ENCODE data around the gene ITPA. TPM values are rescaled to one million over a fixed set of nuclear protein-coding genes. Genes with fewer than 3 reads are reported as not detected.
"Not testable (repeated sequence)": the region's sequence is repeated elsewhere in the genome, so short reads cannot be mapped to it uniquely, and the experiment has no call there.

The ITPA gene
- total RNA-seq, 1 donor from 2014 or later, result 60.6 TPM

- ATAC-seq, result no peak
Observed at GRCh38 chr20:3202965-3203314, 6.4 kb upstream of the ITPA start.

GRCh38 chr20:3203315-3204123, 5.8 kb upstream of the ITPA start:
- peak; percentile 55 for ATAC-seq

- ATAC-seq, result peak; percentile 93
Observed at GRCh38 chr20:3204124-3204794, 5.0 kb upstream of the ITPA start, which contains the start of gene DDRGK1. Gene DDRGK1 (minus strand): TSS chr20:3204682. CDS start chr20:3204627, 55 bp downstream.

GRCh38 chr20:3208786-3209256, 477 bp upstream of the ITPA start:
- ATAC-seq, result no peak

GRCh38 chr20:3209946-3210317, 634 bp downstream of the ITPA start:
- peak; percentile 48 for ATAC-seq

GRCh38 chr20:3210346-3210745, 1.0 kb downstream of the ITPA start:
- ATAC-seq, result no peak

- no peak for ATAC-seq
Observed at GRCh38 chr20:3213226-3213625, 3.9 kb downstream of the ITPA start.

- ATAC-seq, result not testable (repeated sequence)
Observed at GRCh38 chr20:3215359-3215917, 6.1 kb downstream of the ITPA start.

- ATAC-seq, result peak; percentile 69
Observed at GRCh38 chr20:3218307-3218988, 9.2 kb downstream of the ITPA start.

GRCh38 chr20:3221398-3222226, 12.3 kb downstream of the ITPA start:
- peak; percentile 82 for ATAC-seq

- ATAC-seq, result peak; percentile 11
Observed at GRCh38 chr20:3222635-3223600, 13.6 kb downstream of the ITPA start.

GRCh38 chr20:3223651-3223993, 14.3 kb downstream of the ITPA start:
- ATAC-seq, result no peak

- ATAC-seq, result no peak
Observed at GRCh38 chr20:3223994-3224680, 14.8 kb downstream of the ITPA start.

- ATAC-seq, result peak; percentile 62
Observed at GRCh38 chr20:3224681-3225421, 15.6 kb downstream of the ITPA start.

- ATAC-seq, result no peak
Observed at GRCh38 chr20:3226093-3226492, 16.8 kb downstream of the ITPA start.

GRCh38 chr20:3226864-3227263, 17.6 kb downstream of the ITPA start:
- no peak for ATAC-seq

GRCh38 chr20:3227506-3227905, 18.2 kb downstream of the ITPA start:
- peak; percentile 61 for ATAC-seq

- ATAC-seq, result no peak
Observed at GRCh38 chr20:3227936-3228749, 18.8 kb downstream of the ITPA start.

- no peak for ATAC-seq
Observed at GRCh38 chr20:3228750-3229032, 19.4 kb downstream of the ITPA start.

Data from esophagus mucosa (tissue), 1 donor.